Vagina (tissue), 2 donors: ENCODE results near the gene SCN2A.

ENCODE experiments used
- POLR2A ChIP-seq, 2 donors: fragments of 450-650 bp; IDR thresholded peaks; one replicate each; pipeline ENCODE4 v1.6.1; 2017; ENCODE audit warnings: antibody characterized with exemption in 2 of 2, mild to moderate bottlenecking in 2 of 2, moderate library complexity in 2 of 2
- TF ChIP-seq, protein P1 (sequence below), 3 experiments: fragments of 450-650 bp in 2 of 3; fragments of 200-600 bp in 1 of 3; sonication (generic) in 1 of 3; IDR thresholded peaks; one replicate each; pipeline ENCODE4 v1.5.1; 2017 to 2019; ENCODE audit warnings: antibody characterized with exemption in 3 of 3, mild to moderate bottlenecking in 2 of 3, moderate library complexity in 2 of 3

DNA sequence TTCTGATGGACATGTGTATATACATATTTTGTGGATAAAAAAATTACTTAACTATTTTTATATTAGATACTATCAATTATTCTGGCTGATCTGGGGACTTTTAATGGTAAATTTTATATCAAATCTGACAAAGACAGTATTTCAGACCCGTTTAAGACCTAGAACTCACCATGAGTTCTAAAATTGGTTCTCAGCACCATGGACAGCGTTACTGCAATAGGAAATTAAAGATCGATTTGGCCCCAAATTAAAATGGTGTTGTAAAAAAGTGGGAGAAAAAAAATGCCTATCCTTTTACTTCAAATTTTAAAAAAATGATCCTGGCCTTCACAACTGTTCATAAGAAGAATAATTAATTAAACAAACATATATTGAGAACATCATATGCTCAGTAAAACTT, 919 bp upstream of the SCN2A start:
- TF ChIP-seq, protein P1, sequence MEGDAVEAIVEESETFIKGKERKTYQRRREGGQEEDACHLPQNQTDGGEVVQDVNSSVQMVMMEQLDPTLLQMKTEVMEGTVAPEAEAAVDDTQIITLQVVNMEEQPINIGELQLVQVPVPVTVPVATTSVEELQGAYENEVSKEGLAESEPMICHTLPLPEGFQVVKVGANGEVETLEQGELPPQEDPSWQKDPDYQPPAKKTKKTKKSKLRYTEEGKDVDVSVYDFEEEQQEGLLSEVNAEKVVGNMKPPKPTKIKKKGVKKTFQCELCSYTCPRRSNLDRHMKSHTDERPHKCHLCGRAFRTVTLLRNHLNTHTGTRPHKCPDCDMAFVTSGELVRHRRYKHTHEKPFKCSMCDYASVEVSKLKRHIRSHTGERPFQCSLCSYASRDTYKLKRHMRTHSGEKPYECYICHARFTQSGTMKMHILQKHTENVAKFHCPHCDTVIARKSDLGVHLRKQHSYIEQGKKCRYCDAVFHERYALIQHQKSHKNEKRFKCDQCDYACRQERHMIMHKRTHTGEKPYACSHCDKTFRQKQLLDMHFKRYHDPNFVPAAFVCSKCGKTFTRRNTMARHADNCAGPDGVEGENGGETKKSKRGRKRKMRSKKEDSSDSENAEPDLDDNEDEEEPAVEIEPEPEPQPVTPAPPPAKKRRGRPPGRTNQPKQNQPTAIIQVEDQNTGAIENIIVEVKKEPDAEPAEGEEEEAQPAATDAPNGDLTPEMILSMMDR (IDR thresholded peaks at IDR 0.05), result no peak
- no peak for TF ChIP-seq POLR2A (IDR thresholded peaks at IDR 0.05)
